ENCODE measurements around the gene ZNF692.

ZNF692 gene

GRCh38 chr1:248825136-248825535 is 33.7 kb downstream of the ZNF692 start:
- no peak for DNase-seq (ENCODE audit: low spot score)

GRCh38 chr1:248824701-248825100 is 34.2 kb downstream of the ZNF692 start:
- no peak for DNase-seq (ENCODE audit: low spot score)

- peak; percentile 4 for DNase-seq (ENCODE audit: low spot score)
These were observed 34.6 kb downstream of the ZNF692 start for GRCh38 chr1:248824301-248824700.

GRCh38 chr1:248823517-248824001 is 35.3 kb downstream of the ZNF692 start:
- peak; percentile 76 for DNase-seq (ENCODE audit: low spot score)

GRCh38 chr1:248822148-248823032 is 36.5 kb downstream of the ZNF692 start:
- DNase-seq (ENCODE audit: low spot score) = no peak

GRCh38 chr1:248821641-248822040 is 37.2 kb downstream of the ZNF692 start:
- no peak for DNase-seq (ENCODE audit: low spot score)

- DNase-seq (ENCODE audit: low spot score) = peak; percentile 91
These were observed 37.8 kb downstream of the ZNF692 start for GRCh38 chr1:248821101-248821500.

- no peak for DNase-seq (ENCODE audit: low spot score)
These were observed 38.8 kb downstream of the ZNF692 start for GRCh38 chr1:248820041-248820585.

- DNase-seq (ENCODE audit: low spot score) = peak; percentile 5
These were observed 40.1 kb downstream of the ZNF692 start for GRCh38 chr1:248818505-248819374.

- DNase-seq (ENCODE audit: low spot score) = no peak
These were observed 41.8 kb downstream of the ZNF692 start for GRCh38 chr1:248817065-248817464.

GRCh38 chr1:248816042-248816851 is 42.6 kb downstream of the ZNF692 start:
- DNase-seq (ENCODE audit: low spot score) = no peak

- no peak for DNase-seq (ENCODE audit: low spot score)
These were observed 43.4 kb downstream of the ZNF692 start for GRCh38 chr1:248815407-248816034.

GRCh38 chr1:248814351-248814750 is 44.5 kb downstream of the ZNF692 start:
- DNase-seq (ENCODE audit: low spot score) = no peak

- DNase-seq (ENCODE audit: low spot score) = no peak
These were observed 45.3 kb downstream of the ZNF692 start for GRCh38 chr1:248813546-248813945.

GRCh38 chr1:248812736-248813425 is 46.0 kb downstream of the ZNF692 start:
- DNase-seq (ENCODE audit: low spot score) = no peak

GRCh38 chr1:248811514-248812490 is 47.1 kb downstream of the ZNF692 start:
- DNase-seq (ENCODE audit: low spot score) = no peak

- DNase-seq (ENCODE audit: low spot score) = peak; percentile 55
These were observed 48.0 kb downstream of the ZNF692 start for GRCh38 chr1:248810727-248811513.

GRCh38 chr1:248810000-248810726 is 48.7 kb downstream of the ZNF692 start:
- DNase-seq (ENCODE audit: low spot score) = no peak

Data from AG08396 (cell line).